Measurements from ENCODE around the gene LTO1.
A peak's percentile ranks its signal among the peaks of the same experiment; 100 is the strongest.

The LTO1 gene

DNA sequence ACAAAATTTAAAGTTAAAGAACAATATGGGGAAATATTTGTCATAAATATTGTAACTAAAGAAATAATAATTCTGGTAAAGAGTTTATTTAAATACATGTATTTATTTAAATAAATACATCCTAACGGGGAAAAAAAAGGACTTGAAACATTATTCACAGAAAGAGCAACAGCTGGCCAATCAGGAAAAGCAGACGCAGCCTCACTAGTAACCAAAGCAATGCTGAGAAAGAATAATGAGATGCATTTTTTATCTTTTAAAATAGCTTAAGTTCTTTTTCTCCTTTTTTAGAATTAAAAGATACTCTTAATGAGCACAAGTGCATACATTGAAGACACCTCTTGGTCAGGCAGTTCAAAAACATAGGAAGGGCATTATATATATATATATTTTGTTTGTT lies 2.6 kb upstream of the LTO1 start:
- DNase-seq: no peak

DNA sequence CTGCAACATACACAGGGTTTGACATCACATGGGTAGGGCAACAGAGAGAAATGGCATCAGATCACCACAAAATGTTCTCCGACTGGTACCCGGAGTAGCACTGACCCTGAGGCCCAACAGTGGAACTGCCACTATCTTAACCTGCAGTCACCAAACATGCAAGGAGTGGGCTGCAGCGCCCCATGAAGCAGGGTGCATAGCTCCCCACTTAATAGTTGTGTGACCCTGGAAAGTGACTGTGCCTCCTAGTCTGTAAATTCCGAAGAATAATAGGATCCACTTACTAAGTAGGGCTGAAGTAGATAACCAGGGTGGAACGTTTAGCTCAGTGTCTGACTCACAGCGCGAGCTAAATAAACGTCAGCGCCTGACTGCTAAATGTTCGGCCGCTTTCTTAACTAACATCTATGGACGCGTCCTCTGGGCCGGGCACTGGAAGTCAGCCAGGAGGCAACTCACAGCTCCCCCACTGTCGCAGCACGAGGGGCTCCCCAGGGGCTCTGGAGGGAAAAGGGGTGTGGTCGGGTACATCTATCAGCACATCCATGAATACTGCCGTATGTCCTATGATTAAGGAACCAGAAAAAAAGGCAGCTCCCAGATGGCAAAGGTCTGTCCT lies 777 bp downstream of the LTO1 start:
- peak; percentile 83 for DNase-seq

DNA sequence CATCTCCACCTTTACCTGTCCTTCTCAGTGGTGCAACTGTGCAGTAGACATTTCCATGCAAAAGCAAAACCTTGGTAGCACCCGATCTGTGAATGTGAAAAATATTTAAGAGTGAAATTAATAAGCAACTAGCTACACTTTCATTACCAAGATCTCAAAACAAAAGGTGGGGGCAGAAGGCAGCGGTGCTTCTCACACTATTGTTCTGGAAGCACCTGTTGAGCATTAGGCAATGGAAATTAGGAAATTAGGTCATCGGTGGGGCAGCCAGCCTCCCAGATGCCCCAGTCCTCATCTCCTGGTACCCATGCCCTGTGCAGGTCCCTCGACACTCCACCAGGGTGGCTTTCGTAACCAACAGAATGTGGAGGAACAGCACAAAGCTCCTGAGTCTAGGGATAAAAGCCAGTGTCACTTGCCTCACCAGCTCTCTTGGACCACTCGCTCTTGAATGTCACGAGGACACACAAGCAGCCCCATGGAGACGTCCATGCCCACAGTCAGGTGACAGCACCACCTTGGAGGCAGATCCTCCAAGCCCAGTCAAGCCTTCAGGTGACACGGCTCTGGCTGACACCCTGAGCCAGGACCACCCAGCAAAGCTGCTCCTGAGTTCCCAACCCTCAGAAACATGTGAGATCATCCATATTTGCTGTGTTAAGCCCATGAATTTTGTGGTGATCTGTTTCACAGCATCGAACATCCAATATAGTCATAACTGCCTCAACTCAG lies 3.3 kb downstream of the LTO1 start:
- no peak for DNase-seq

DNA sequence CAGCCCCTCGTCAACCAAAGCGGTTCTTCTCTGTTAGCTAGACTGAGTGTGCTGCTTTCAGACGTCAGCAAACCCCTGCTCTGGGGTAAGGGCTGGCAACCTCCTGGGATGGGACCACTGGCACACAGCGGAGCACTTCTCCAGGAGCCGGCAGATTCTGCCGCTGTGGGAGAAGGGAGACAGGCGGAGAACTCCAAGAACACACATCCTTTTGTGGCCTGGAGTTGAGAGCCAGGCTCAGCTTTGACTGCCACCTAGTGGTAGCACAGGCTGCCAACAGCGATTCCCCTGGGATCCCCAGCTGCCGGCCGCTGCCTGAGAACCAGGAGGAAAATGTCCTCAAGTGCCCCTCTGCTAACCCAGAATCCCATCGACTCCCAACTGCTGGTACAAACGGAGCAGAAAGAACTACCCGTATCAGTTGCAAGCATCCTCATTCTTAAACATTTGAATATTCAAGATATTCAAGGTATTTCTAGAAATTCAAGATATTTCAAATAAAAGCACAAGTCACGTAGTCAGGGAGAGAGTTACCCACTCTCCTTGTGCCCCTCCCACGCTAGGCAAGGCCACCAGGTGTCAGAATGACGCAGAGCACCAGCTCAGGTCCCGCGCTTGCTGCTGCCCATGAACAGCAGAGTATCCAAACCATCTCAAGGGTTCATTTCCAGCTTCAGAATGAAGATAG lies 4.9 kb downstream of the LTO1 start:
- DNase-seq: peak; percentile 79

DNA sequence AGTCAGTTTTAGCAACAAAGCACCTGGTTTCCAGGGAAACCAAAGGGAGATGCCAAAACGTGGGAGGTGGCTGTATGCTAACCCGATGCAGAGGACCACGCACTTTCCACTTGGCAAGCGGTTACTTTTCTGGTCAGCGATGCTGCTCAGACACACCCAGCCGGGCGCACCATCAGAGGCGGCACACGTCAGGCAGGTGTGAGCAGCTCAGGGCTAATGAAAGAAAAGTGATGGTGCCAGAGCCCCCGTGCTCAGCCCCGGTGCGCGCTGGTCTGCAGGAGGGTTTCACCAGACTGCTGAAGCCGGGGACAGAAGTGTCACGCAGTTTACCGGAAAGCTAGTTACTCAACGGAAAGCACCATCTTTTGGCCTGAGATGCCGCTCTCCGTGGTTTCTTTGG lies 5.7 kb downstream of the LTO1 start:
- no peak for DNase-seq

DNA sequence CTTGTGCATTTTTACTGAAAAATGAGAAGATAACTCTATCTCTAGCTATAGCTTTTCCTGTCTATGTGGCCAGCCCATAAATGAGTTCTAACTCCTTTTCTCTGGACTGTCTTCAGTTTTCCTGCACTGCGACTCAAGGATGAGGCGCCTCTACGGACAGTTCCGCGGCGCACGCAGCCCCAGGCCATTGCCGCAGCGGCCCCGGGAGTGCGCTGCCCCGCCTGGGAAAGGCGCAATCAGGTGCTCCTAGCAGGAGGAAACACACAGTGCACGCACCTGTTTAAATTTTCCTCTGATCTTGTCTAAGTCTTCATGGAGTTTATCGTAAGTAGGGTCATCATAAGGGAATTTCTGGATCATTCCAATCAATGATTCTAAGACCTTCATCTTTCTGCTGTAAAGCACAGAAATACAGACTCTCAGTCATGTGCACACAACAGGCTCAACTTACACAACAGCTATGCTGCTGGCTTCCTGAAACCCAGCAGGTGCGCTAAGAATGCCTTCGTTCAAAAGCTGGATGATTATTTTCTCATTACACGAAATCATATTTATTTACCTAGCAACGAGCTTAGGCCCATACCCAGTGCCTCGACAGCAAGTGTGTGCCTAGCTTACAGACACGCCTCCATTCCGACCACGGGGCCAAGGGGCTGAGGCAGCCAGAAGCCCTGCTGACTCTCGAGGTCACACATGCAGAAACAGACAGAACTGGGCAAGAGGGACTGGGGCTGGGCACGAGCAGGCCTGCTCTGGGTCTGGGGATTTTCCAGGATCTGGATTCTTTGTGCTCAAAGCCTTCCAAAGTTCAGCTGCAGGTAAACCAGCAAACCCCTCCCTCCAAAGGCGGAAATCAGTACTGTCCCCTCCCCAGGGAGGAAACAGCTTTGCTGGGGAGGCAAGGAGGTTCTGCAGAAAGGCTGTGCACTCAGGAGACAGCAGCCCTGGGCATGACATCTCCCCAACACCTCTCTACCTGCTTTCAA lies 7.2 kb downstream of the LTO1 start:
- no peak for DNase-seq

DNA sequence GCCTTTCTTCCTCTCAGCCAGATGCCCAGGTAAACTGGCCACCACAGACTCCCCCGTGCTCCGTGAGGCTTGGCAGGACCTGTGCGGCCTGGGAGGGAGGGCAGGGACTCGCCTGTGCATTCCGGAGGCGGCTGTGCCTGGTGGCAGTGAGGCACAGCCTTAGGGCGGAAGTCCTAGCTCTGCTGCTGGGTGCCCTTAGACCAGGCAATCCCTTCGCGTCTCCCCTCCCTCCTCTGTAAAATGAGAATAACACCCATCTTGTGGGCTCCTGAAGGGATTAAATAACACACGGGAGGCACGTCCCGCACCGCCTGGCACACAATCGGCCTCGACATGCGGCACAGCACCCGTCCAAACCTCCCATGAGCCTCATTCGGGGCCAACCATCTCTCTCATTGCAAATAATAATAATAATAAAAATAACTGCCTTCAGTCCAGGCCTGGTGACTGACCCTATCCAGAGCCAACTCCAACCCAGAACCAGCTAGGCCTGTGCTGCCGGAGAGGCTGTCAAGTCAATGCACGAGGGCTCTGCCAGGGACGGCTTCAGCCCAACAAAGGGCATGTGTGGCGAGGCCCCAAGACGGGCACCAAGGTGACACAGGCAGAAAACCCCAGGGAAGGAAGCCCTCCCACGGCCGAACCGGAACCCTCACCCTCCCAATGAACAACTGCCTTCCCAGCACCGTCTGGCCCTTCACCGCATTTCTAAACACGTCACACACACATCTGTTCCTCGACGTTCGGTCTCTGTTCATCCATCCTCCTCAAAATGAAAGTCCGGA lies 8.2 kb downstream of the LTO1 start:
- DNase-seq: no peak

DNA sequence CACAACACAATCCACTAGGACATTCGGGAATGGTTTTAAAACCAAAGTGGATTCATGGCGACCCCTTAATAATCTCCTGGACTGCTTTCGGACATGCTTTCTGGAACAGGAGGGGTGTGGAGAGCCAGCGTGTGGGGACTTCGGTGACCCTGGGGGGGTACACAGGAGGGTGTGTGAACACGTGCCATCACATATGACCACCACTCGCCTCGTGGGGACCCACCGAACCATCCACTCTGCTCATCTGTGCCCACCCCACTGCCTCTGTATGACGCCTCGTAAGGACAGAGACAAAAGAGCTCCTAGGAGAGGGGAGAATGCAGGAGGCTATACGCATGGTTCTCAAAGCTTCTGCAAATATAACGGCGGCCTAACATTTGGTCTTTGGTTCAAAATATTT lies 8.9 kb downstream of the LTO1 start:
- no peak for DNase-seq

DNA sequence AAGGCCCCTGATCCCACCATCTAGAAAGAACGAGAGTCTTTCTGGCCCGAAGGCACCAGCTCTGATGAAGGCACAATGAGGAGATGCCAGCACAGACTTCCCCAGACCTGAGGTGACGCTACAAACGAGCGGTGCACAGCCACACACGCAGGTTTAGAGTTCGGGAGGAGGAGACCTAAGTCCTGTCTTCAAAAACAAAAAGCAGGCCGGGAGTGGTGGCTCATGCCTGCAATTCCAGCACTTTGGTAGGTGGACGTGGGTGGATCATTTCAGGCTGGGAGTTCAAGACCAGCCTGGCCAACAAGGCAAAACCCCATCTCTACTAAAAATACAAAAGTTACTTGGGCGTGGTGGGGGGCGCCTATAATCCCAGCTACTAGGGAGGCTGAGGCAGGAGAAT lies 9.5 kb downstream of the LTO1 start:
- no peak for DNase-seq

DNA sequence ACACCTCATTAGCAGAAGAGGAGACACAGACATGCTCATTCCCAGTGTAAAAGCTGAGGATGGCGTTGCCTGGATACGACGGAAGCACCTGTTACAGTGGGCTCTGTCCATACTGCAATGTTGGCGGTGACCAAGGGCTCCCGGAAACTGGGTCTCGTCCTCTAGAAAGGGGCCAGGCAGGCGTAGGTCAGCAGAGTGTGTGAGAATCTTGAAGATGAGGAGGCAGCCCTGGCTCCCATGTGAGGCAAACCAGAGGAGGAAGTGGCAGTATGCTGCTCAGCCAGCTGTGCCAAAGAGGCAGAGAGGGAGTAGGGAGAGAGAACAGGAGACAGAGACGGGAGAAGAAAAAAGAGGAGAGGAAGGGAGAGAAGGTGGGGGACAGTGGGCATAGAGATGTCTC lies 10.3 kb downstream of the LTO1 start:
- no peak for DNase-seq

DNA sequence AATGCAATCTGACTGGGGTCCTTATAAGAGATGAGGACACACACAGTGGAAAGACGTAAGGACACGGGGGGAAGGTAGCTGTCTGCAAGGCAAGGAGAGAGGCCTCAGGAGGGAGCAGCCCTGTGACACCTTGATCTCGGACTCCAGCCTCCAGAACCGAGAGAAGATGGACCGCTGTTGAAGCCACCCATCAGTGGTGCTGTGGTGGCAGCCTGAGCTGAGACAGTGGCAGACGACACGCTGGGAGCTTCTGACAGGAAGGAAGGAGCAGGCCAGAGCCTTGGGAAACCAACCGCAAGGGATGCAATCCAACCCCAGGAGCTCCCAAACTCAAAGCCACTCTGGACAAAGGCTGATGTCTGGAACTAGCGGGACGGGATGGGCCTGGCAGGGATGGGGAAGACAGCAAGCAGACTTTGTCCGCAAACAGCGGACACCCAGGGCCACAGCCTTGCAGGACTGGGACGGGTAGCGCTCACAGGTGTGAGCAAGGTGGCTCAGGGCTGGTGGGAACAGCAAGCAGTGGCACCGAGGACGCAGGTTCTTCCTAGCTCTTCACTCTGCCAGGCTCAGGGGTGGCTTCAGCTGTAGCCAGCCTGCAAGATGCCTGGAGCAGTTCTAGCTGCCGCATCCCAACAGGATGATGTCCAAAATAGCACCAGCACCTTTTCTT lies 10.9 kb downstream of the LTO1 start:
- DNase-seq: no peak

DNA sequence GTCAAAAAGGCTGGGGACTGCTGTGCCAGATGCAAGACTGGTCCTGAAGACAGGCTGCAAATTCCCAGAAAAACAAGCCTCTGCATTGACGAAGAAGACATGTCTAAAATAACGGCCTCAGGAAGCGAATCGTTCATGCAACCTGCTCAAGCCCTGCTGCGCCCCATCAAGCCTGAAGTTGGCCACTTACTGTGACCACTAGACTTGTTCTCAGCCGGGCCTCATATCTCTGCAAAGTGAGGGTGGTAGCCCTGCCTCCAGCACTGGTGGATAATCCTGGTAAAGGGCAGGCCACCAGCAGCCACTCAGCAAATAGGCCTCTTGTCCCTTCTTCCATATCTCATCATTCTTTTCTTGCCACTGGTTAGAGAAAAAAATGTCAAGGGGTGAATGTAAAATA lies 11.8 kb downstream of the LTO1 start:
- DNase-seq: no peak

DNA sequence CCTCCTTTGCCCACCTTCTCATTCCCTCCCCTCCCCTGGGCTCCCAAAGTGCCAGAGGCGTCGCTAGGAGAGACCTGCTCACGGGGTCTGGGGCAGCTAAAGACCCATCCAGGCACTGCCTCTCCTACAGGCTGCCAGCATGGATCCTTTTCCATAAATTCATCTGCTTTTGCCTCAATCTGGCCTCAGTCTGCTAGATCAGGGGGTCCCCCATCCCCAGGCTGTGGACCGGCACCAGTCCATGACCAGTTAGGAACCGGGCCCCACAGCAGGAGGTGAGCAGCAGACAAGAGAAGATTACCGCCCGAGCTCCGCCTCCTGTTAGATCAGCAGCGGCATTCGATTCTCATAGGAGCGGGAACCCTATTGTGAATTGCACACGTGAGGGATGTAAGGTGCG lies 12.3 kb downstream of the LTO1 start:
- no peak for DNase-seq

DNA sequence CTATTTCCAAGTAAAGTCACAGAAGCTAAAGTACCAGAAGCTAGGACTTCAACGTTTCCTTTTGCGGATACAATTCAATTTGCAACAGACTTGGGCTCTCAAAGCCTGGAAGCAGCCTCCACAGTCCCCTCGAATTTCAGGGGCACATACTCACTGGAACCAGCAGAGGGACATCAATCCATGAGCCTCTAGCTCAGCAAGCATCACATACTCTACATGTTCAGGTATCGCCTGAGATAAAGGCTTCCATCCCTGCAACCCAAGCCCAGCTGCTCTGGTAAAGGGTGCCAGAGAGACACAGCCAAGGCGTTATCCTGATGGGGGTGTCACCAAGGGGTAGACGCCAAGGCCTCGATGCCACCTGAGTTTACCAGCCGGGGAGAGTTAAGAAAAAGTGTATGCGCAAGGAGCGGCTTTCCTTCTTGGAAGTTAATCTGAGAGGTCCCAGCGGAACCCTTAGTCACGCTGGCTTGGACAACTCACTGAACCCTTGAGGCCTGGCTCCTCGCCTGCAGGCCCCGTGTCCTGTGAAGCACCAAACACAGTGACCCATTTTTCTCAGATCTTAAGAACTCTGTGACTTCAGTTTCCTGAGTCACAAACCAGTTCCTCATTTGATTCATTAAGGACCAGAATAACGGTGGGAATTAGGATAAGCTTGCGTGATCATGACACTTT lies 13.0 kb downstream of the LTO1 start:
- DNase-seq: no peak

DNA sequence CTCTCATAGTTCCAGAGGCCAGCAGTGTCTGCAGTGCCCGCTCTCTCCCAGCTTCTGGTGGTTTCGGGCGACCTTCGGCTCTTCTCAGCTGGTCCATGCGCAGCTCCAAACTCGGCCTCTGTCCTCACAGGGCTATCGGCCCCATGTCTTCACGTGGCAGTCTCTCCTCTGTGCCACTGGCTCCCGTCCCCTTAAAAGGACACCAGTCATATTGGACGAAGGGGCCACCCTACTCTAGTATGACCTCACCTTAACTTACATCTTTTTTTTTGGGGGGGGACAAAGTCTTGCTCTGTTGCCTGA lies 13.8 kb downstream of the LTO1 start:
- DNase-seq: no peak

DNA sequence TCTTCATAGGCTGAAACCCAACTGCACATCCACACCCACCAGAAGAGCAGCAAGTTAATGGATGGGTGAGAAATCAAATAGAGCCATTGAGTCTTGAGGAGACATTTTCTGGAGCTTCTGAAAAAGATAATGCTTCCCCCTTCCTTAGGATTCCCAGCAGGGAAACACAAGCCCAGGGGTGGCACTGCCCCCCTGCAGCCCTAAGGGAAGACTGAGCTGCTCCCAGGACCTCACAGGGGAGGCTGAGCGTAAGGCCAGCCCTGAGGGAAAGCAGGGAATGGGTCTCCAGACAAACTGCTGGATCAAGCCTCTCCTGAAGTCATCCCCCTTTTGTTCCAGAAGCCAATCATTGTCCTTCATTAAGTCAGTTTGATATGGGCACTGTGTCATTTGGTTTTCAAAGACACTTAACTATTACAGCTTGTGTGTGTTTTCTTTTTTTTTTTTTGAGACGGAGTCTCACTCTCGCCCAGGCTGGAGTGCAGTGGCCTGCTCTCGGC lies 15.1 kb downstream of the LTO1 start:
- no peak for DNase-seq

DNA sequence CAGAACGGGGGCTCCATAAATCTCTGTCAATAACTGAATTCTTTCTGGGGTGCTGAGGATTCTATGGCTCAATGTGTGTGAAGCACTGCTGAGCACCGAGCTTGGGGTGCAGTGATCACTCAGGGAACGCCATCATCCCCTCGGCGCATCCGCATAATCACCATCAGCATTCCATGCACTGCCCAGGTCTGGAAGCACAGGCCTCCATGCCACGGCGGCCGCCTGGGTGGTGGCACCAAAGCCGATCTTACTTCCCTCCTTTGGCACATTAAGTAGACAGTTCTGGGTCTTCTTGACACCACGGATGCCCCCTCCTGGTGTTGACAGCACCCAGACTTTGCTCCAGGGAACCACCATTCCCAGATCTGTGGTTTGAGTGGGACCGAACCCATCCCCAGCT lies 15.6 kb downstream of the LTO1 start:
- no peak for DNase-seq

DNA sequence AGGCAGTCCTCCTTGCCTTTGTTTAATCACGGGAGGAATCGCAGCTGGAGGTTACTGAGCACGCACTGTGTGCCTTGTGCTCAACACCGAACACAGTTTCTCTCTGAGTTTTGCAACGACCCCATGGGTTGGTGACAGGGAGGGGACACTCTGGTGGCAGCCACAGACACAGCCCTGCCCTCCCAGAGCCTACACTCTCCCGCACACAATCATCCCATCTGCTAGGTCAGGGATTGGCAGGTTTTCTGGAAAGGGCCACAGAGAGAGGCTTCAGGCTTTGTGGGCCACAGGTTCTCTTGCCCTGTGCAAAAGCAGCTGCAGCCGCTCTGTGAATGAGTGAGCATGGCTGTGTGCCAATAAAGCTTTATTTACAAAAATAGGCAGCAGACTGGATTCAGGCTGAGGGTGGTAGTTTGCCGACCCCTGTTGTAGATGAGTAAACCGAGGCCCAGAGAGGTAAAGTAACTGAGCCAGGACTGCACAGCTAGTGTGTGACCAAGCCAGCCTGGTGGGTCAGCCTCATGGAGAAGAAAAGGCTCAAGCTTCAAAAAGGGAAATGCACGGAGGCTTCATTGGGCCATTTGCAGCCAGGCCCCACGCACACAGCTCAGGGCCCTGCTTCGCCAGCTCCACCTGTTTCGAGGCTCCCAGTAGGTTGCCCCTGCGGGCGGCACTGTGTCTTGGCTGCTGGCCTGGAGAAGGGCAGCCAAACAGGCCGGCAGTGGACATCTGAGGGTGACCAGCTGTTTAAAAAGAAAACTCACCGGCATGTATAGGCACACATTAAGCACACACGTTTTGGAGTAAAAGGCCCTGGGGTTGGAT lies 16.3 kb downstream of the LTO1 start:
- no peak for DNase-seq

DNA sequence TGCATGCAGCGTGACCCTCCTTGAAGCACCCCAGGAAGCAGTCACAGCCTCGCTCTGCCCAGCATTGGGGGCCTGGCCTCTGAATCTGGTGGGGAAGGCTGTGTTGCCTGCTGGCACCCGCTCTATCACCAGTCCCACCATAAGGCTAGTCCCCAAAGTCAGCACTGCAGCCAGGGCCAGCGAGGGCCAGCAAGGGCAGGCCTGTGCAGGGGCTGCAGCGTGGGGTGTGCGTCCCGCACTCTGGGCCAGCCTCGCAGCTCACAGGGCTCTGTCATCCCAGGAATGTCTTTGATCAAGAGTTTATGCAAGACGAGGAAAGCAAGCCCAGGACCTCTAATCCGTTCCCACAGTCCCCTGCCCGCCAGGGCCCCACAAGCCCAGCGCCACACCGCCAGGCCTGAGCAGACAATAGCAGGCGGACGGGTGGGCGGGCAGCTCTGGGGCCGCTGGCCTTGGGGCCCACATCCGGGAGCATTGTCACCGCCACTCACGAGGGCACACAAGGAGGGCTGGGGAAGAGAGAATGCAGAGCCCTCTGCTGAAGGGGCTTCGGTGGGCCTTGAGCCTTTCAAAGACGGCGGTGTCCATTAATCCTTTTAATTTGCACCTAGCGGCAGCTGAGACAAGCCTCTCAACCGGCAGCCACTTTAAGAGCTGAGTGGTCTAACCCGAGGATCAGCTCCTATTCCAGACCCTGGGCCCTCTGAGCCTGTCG lies 17.1 kb downstream of the LTO1 start:
- no peak for DNase-seq
